MM.1S (cell line): ENCODE measurements around the gene CCNJL.

Experiments
- CTCF ChIP-seq: fragments of 300-600 bp; sonication (generic); IDR thresholded peaks from 2 replicates; pipeline ENCODE4 v1.5.1; 2016; ENCODE audit warnings: antibody characterized with exemption, low read length, mixed read lengths
- EZH2 ChIP-seq: fragments of 300-600 bp; sonication (generic); optimal IDR thresholded peaks from 2 replicates; pipeline ENCODE3; 2017; ENCODE audit warnings: low read depth, mild to moderate bottlenecking, antibody characterized with exemption, low read length, mixed read lengths

GRCh38 chr5:160287378-160288051 is 24.8 kb downstream of the CCNJL start:
- TF ChIP-seq EZH2, result no peak
- no peak for TF ChIP-seq CTCF
